Amniotic epithelial cell (primary cell): ENCODE results near the gene RUSF1.
"Not testable (repeated sequence)": the region's sequence is repeated elsewhere in the genome, so short reads cannot be mapped to it uniquely, and the experiment has no call there.

Experiments used
- DNase-seq: peaks from one replicate; pipeline ENCODE4 v3.0.0-alpha.2; 2010; ENCODE audit warnings: low read depth

Gene RUSF1

DNA sequence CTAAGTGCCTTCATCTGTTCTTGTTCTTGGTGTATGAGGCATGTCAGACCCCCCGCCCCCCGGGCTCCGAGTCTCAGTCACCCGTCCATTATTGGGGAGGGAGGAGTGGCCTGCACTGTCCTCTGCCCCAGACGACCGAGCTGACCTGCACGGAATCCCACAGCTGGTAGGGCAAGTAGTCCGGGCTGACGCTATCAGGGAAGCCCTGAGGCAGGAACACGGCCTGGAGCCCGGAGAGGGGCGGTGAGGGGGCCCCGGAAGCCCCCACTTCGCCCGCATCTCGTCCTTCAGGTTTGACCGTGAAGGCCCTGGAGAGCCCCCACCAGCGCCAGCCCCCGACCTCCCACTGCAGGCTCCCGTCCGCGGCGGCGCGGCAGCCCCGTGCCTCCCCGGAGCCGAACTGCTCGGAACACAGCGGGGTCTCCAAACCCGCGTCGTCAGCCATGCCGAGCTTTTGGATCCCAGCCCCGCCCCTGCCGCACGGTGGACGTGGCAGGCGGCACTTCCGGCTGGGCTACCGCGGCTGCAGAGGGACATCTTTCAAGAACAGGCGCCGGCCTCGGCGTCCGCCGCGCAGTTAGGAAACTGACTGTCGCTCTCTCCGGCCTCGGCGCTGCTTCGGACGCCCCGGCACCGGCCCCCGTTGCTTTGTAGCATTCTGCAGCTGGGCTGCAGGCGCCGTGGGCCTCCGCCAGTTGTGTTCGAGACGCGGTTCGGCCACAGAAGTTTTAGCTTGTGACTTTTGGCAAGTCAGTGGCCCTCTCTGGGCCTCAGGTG lies at the start of gene RUSF1:
TSS of gene RUSF1 (minus strand) at position 463 of the 777 bp plus-strand sequence. CDS start at position 445, 18 bp downstream.
- peak; percentile 79 for DNase-seq

DNA sequence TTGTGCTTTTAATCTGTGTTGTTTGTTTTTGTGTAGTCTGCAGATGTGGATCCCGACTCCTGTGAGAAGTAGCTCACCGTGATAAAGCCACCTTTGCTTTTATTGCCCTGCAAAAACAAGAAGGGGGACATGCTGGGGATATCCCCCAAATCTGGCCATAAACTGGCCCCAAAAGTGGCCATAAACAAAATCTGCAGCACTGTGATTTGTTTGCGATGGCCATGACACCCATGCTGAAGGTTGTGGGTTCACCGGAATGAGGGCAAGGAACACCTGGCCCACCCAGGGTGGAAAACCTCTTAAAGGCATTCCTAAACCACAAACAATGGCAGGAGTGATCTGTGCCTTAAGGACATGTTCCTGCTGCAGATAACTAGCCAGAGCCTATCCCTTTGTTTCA lies 34.6 kb upstream of the RUSF1 start:
- no peak for DNase-seq

DNA sequence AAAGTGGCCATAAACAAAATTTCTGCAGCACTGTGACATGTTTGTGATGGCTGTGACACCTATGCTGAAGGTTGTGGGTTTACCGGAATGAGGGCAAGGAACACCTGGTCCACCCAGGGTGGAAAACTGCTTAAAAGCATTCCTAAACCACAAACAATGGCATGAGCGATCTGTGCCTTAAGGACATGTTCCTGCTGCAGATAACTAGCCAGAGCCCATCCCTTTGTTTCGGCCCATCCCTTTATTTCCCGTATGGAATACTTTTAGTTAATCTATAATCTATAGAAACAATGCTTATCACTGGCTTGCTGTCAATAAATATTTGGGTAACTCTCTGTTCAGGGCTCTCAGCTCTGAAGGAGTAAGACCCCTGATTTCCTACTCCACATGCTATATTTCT lies 31.6 kb upstream of the RUSF1 start:
- not testable (repeated sequence) for DNase-seq

DNA sequence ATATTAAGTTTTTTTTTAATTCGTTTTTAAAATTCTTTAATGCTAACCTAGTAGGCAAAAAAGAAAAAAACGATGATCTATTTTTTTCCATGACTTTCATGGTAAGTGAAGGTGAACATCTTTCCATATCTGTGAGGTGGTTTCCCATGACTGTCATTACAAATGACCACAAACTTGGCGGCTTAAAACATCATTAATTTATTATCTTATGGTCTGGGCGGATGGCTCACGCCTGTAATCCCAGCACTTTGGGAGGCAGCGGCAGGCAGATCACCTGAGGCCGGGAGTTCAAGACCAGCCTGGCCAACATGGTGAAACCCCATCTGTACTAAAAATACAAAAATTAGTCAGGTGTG lies 30.0 kb upstream of the RUSF1 start:
- DNase-seq = not testable (repeated sequence)

DNA sequence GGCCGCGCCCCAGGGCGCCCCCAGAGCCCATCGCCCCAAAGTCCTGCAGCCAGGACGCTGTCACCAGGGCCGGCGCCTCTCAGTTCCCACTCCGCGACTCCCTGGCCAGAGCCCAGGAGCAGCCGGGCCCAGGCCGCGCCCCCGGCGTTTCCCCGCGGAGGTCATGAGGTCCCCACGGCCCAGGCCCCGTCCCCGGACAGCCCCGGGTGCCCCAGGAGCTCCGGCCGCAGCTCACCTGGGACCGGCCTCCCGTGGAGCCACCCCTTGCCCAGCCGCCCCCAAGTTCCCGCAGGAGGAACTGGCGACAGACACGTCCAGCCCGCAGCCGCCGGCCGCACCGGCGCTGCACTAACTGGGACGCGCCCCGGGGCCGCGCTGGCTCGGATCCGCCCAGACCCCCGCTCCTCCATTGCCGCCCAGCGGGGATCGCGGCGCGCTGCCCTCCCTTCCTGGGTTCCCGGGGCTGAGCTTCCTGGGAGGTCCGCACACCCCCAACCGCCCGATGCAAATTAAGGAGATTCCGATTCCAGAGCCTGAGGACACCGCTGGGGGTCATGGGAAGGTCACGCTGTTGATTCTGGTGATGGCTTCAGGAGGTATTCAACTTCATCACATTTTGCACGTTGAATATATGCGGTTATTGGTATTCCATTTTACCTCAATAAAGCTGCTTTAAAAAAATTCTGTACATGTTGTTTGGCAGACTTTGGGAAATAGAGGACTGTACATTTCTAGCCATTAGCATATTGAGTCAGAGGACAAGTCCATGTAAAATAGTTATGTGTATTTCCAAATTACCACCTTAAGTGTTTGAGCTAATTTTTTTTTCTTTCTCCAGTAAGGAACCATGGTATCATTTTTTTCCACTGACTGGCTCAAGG lies 29.4 kb upstream of the RUSF1 start:
- DNase-seq = no peak

DNA sequence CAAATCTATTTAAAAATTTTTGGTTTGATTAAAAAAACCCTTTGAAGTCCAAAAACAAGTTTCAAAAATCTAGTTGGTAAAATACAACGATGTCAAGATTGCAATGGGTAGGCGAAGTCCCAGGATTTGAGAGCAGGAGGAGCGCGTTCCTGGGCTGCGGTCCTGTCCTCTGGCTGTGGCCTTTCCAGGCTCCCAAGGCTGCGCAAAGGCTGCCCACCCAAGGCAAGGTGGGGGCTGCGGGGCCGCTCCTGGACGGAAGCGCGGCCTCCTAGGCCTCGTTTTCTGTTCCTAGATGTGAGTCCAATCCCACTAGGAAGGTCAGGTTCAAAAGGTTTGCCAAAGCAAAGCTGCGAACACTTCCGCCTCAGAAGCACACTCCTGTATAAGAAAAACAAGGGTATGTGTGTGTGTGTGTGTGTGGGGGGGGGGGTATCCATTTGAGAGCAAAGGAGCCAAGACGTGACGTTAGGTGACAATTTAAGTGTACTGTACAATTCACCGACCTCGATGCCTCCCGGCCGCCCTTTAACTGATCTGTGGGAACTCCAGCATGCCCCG lies 28.7 kb upstream of the RUSF1 start:
- DNase-seq = no peak

DNA sequence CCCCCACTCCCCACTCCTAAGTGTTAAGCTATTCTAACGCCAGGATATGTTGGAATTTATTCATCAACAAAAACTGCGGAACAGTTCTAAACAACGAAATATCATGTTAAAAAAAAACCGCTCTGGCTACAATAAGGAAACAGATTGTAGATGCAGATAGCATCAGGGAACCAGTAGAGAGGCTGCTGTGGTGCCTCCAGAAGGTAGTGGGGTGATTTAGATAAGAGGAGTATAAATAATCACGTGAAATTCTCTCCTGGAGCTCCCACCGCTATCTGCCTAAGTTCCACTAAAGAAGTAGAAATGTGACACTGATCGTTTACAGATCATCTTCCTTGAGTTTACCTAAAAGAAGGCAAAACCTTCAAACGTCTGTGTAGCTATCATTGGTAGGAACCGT lies 27.5 kb upstream of the RUSF1 start:
- DNase-seq = no peak

DNA sequence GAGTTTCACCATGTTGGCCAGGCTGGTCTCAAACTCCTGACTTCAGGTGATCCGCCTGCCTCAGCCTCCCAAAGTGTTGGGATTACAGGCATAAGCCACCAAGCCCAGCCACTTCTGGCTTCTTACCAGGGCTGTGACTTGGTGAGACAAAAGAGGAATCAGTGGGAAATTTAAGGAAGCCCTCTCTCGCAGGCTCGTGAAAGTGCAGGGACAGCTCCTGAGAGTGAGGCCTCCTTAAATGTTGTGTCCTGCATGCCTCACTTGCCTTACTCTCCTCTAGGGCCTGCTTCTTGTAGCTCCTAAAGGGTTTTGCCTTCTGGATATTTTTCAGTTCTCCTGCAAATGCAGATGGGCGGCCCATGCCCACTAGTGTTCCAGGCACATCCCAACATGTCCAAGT lies 24.7 kb upstream of the RUSF1 start:
- DNase-seq = no peak

DNA sequence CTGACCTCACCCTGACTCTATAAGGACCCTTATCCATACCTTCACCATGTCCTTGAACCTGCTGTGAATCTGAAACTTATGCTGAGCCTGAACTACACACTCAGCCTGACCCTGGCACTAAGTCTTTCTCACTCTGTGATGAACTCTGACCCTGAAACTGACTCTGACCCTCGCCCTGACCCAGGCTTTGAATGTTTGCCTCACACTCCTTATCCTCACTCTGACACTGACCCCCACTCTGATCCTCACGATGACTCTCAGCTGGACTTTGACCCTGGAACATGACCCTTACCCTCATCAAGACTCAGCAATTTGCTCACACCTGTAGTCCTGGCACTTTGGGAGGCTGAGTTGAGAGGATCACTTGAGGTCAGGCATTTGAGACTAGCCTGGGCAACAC lies 23.9 kb upstream of the RUSF1 start:
- DNase-seq = no peak

DNA sequence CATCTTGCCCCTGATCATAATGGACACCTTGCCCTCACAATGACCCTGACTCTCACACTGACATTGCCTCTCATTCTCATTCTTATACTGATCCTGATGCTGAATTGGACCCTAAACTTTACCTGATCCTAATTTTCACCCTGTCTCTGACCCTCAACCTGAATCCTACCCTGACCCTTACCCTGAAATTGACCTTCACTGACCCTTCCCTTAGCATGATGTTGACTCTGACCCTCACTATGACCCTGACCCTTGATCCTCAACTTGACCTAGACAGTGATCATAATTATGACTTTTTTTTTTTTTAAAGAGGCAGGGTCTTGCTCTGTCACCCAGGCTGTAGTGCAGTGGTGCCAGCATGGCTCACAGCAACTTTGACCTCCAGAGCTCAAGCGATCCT lies 22.9 kb upstream of the RUSF1 start:
- no peak for DNase-seq

DNA sequence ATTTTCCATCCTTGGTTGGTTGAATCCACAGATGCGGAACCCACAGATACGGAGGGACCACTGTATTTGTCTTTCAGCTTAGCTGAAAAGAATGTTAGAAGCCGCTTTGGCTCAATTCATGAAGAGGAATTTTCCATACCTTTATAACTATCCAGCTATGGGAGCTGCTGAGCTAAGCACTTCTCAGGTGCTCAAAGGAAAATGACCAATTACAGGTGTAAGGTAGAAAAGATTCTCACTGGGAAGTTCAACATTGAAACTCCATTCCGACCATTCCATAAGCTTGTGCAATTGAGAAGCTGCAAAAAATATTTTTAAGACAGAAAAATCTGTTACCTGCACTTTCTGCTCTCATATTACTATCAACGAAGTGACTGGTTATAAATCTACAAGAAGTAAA lies 22.2 kb upstream of the RUSF1 start:
- no peak for DNase-seq

DNA sequence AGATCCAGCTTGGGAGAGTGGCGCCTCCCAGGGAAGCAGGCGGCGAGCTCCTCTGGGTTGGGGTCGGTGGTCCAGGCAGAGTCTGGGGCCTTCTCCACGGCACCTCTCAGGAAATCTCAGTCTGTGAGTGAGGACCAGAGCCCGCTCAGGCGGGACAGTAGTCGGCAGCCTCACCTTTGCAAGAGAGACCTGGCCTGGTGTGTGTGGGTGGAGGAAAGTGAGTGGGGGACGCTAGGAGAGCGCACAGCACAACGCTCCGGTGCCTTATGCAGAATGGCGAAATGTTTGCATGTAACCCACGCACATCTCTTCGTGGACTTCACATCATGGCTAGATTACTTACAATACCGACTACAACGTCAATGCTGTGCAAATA lies 21.7 kb upstream of the RUSF1 start:
- no peak for DNase-seq

DNA sequence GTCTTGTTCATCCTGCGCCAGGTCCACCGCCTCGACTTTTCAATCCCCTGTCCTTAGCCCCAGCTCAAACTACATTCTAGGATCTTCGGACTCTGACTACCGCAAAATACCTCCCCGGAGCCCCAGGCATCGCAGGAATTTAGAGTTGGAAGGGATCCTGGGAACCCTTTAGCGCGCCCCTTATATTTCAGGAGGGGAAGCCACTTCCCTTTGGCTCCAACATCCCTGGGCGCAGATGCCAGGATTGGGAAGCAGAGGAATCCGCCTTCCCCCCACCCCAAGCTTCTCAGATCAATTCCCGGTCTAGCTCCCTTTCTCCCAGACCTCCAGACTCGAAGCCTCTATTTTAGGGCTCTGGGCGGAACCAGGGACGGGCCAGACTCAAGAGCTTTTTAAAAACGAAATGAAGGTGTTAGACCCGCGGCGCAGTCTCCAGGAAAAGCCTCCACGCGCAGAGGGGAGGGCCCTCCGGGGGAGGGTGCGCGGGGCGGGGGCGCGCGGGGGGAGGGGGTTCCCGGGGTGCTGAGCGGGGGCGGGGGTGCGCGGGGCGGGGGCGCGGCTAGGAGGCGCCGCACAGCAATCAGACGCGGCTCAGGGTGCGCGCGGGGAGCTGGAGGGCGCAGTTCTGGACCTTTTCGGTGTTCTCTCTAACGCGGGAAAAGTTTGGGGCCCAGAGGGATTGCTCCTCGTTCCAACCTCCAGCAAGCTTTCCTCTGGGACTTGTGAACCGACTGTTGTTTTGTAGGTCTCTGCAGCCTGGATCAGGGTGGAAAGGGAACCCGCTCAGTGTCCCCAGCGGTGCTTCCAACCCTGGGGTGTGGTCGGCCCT lies 21.1 kb upstream of the RUSF1 start:
- DNase-seq = no peak

DNA sequence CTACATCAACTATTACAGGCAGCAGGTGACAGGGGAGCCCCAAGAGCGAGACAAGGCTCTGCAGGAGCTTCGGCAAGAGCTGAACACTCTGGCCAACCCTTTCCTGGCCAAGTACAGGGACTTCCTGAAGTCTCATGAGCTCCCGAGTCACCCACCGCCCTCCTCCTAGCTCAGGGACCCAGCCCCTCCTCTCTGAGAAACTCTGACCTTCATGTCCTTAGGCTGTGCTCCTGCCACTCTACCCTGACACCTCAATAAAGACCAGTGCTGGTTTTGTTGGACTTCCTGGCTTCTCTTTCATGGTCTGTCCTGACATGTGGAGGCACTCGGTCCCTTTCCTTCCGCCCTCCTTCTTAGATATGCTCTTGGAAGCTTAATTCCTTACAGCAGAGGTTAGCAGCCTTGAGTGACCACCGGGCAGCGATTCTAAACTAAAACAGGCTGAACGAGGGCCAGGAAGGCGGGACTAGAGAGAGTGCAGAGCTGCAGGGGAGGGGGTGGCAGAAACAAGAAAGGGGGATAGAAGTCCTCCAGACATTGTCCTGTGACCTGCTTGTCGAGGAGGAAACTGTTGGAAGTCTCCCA lies 20.4 kb upstream of the RUSF1 start:
- no peak for DNase-seq

DNA sequence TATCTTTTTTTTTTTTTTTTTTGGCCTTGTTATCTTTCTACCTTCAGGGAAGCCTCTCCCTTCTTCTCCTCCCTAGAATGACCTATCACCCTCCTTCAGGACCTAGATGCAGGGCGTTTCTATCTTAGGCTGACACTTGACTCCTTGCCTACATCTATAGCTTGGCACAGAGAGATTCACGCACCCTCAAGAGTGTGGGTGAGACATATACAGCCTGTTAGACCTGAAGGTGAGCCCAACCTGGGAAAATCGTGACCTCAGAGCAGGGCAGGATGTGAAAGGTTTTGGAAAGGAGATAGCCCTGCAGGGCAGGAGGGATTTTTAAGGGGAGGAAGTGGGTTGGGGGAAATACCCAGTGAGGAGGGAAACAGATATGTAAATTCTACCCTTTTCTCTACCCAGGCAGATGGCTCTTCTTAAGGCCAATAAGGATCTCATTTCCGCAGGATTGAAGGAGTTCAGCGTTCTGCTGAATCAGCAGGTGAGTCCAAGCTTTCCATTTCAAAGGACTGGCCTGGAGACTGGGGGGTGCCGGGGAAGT lies 19.6 kb upstream of the RUSF1 start, which contains the start of gene AHSP:
TSS of gene AHSP (plus strand) at position 167 of the 541 bp plus-strand sequence. CDS start at position 407, 240 bp downstream.
- DNase-seq = no peak

DNA sequence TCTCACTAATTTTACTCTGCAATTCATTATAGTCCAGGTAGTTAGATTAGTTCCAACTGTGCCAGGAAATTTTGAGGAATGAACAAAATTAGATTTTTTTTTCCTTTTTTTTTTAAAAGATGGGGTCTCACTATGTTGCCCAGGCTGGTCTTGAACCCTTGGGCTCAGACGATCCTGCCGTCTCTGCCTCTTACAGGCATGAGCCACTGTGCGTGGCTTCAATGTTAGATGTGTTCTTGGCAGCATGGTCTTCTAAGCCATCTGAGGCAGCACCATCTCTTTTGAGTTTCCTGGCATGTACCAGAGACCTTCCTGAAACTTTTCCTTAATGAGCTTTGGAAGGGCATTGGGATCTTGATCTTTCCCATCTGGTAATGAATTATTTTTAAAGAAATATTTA lies 16.9 kb upstream of the RUSF1 start:
- no peak for DNase-seq

DNA sequence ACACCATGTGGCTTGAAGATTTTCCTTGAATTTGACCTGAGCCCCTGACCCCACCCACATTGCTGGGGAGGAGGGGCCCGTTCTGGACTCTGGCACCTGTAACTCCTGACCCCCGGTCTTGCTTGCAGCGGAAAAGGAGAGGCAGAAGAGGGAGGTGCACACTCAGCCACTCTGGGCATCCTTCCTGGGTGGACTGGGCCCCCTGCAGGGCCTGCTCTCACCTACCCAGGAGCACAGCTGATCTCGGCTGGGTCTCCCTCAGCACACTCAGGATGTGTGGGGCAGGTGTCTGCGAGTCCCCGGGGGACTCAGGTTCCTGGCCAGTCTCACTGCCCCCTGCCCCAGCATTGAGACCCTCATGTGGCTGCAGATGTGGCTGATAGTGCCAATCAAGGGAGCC lies 15.6 kb upstream of the RUSF1 start:
- DNase-seq = not testable (repeated sequence)

DNA sequence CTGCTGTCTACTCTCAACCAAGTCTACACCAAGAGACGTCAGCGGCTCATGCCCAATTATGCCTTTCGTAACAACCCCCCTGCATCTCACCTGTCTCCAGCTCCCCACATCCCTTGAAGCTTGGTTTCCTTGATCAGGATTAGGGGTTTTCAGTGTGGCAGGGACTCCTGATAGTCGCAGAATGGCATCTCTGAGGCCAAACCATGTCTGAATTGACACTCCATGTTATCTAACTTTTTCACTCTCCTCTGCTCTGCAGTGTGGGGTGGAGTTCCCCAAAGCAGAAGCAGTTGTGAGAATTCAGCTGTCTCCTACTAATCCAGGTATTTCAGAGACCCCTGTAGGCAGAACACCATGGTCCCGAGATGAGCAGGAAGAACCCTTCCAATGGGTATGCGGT lies 13.9 kb upstream of the RUSF1 start:
- no peak for DNase-seq

DNA sequence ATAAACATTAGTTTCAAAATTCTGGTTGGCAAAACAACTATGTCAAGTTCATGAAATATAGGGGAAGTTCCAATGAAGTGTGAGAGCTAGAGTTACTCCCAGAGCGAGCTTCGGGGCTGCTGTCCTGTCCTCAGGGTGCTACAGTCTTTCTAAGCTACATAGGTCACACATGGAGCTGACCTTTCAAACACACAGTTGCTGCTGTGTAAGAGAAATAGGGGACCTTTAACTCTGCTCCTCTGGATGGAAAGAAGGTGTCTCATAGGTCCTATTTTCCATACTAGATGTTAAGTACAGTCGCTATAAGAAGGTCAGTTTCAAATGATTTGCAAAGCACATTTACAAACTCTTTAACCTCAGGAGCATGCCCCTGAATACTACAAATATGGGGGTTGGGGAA lies 13.2 kb upstream of the RUSF1 start:
- DNase-seq = no peak

DNA sequence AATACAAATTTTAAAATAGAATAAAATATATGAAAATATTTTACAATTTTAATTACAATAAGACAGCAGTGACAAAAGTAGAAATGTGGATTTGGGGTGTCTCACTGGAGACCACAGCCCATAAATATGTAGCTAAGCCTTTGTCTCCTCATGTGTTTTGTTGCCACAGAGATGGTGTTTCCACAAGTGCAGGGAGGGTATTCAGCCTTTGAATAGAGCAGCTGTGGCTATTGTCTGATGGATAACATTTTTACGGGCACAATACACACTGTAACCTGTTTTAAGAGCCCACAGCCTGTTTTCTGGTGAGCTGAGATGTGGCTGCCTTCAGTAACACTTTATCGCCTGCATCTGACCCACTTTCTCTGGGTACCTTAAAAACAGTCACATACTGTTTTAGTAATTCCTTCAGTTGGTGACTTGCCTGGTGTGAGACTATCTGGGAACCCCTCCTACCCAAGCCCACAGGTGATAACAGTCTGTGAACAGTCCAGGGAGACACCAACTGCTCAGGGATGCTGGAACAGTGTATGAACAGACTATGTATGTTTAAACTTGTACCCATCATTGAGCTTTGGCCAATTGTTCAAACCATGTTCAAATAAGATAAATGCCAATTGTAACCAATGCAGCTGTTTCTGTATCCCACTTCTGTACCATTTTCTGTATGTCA lies 11.7 kb upstream of the RUSF1 start:
- DNase-seq = no peak
